ENCODE measurements around the gene ITGAV.
A peak's percentile ranks its signal among the peaks of the same experiment; 100 is the strongest.
"Not testable (repeated sequence)": the region's sequence is repeated elsewhere in the genome, so short reads cannot be mapped to it uniquely, and the experiment has no call there.

ITGAV gene

GRCh38 chr2:186589612-186590349, at the start of gene ITGAV:
Gene ITGAV (plus strand): TSS chr2:186590056. CDS start chr2:186590339, 283 bp downstream.
- peak; percentile 59 to 62 for DNase-seq (ENCODE audit: low read depth in 2 of 2)

DNA sequence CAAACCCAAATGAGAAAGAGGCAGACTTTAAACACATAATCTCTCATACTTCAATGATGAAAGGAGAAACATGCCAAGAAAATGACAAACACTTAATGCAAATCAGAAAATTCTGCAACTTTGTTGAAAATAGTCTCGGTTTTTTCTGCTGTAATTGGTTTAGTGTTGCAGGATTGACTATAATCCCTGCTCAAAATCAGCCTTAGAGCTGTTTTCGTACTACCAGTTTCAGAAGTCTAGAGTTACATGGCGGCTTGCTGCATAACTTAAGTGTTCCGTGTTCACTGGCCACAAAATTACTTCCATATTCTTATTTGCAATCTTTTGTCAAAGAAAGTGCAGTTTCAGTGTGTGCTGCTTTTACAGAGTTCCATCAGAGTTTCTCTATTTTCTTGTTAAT, 48.9 kb upstream of the ITGAV start:
- no peak for DNase-seq (ENCODE audit: low read depth in 2 of 2)

GRCh38 chr2:186542002-186542401, 47.9 kb upstream of the ITGAV start:
- DNase-seq (ENCODE audit: low read depth in 2 of 2), result no peak

- no peak for DNase-seq (ENCODE audit: low read depth in 2 of 2)
Observed at GRCh38 chr2:186543561-186544131, 46.2 kb upstream of the ITGAV start.

DNA sequence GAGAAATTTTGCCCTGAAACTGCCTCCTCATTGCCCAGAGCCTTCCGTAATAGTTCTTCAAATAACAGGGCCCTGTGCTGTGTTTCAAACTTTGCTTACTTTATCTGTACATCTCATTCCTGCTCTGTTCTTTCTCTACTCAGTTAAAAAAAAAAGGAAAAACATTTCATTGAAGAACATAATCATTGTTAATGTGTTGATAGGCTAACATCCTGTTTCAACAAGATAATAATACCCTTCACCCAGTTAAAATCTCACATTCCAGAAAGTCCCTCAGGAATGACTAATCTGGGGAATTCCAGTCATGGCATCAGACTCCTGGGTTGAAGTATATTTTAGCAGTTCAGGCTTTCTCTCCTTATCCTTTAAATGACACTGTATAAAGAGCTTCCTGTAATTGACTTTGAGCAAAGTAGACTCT, 45.6 kb upstream of the ITGAV start:
- DNase-seq (ENCODE audit: low read depth in 2 of 2), result no peak

DNA sequence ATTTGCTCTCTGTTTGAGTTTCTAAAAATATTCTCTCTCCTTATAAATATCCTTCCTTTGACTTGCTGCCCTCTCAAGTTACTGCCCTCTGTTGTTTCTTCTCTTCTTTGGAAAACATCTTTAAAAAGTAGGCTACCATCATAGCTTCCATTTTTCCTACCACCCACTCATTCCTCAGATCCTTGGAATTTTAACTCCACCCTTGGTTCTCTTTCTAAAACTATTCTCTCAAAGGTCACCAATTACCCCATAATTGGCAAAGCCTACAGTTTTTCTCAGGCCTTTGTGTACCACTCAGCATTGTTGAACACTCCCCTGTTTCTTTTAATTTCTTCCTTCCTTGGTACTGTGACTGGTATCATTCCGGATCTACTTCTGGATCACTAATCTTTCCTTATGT, 43.0 kb upstream of the ITGAV start:
- DNase-seq (ENCODE audit: low read depth in 2 of 2), result no peak

DNA sequence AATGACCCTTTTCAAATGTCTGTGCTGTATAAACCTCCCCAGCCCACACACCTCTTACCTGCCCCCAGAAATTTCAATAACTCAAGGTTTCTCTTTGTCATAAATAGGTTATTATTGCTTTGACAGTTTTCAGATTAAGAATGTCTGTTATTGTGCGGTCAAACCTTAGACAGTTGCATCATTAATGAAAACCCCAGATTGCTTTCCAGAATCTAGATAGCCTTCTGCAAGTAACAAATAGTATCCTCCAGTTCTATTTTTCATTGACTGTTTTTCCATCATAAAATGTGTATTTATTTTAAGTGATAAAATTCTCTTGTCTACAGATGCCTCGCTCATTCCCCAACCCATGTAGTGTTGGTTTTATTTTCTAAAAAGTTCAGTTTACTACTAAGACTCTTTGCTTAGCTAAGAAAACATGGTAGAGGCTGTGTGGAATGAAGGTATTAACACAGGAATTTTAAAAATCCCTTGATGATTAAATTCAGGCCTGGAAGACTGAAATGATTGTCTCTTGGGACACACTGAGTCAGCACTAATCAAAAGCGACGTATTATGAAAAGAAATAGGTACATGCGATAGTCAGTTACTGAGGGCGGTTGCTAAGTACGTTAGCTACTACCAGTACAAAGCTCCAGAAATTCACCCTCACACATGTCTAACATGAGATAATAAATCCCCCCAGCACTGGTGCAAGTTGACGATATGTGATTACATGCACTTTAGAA, 38.4 kb upstream of the ITGAV start:
- no peak for DNase-seq (ENCODE audit: low read depth in 2 of 2)

DNA sequence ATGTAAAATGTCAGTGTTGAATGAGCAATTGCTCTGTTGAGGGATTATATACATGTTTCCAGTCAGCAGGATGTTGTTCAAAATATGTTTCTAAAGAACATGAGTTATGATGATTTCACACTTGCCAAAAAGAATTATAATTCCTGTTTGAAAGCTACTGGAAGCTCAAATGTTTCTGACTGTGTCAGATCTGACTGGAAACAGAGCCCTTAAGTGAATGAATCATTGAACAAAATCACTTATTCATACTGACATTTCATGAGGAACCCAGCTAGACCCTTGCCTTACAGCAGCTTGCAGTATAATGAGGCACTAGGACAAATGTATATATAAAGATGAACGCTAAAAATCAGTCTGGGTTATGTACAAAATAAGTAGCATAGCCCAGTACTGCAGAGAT, 35.4 kb upstream of the ITGAV start:
- DNase-seq (ENCODE audit: low read depth in 2 of 2), result no peak

DNA sequence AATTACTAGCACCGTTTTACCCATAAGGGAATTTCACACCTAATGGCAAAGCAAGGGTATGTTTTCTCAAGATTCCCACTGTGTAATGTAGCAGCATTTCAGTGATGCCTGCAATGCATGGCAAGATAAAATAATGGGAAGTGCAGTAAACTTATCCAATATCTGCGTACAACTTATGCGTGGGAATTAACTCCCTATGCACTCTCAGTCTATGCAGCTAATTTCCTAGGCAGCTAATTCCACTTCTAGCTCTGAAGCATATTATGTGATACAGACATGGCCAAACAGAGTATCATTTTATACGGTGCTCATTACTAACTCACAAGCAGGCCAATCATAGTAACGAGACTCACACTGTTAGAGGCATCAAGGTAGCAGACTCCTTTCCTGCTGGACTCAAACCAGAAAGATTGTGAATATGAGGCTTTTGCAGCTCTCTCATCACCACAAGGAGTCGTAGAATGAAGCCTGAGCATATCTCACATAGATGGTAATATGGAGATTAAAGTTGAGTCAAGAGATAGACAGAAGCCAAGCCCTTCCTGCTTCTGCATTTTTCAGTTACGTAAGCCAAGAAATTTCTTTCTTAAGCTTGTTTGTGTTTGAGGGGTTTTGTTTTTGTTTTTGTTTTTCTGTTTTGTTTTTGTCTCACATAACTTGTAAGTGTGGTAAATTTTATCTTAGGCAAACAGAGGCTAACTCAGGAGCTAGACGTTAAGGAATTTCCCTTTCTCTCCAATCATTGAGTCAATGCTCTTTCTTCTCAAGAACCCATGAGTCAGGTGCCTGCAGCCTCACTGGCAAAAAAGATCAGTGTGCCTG, 34.8 kb upstream of the ITGAV start:
- DNase-seq (ENCODE audit: low read depth in 2 of 2), result no peak

GRCh38 chr2:186558512-186559276, 31.2 kb upstream of the ITGAV start:
- DNase-seq (ENCODE audit: low read depth in 2 of 2), result no peak

GRCh38 chr2:186559370-186559769, 30.5 kb upstream of the ITGAV start:
- DNase-seq (ENCODE audit: low read depth in 2 of 2), result no peak

GRCh38 chr2:186559848-186560247, 30.0 kb upstream of the ITGAV start:
- DNase-seq (ENCODE audit: low read depth in 2 of 2), result no peak

- DNase-seq (ENCODE audit: low read depth in 2 of 2), result no peak
Observed at GRCh38 chr2:186560254-186560653, 29.6 kb upstream of the ITGAV start.

DNA sequence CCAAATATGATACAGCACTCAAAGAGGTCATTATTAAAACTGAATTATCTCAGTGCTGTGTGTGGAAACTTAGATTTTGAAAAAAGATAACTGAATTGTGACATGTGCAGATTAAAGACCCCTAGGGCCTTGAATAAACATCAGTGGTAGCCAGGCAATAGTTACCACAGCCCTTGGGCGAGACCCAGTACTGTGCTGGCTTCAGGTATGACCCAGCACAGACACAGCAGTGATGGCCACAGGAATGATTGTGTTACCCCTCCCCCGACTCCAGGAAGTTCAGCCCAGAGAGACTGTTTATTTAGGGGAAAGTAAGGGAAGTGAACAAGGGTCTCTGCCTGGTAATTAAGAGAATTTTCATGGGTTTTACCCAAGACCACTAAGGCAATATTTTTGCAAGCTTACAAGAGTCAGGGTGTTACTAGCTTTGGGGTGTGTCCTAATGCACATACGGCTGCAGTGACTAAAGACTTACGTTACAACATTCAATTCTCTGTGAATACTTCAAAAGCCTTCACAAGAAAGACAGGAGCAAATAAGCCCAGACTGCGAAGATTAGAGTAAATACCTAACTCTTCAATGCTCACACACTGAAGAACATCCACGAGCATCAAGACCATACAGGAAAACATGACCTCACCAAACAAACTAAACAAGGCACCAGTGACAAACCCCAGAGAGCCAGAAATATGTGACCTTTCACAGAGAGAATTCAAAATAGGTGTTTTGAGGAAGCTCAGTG, 28.2 kb upstream of the ITGAV start:
- no peak for DNase-seq (ENCODE audit: low read depth in 2 of 2)

DNA sequence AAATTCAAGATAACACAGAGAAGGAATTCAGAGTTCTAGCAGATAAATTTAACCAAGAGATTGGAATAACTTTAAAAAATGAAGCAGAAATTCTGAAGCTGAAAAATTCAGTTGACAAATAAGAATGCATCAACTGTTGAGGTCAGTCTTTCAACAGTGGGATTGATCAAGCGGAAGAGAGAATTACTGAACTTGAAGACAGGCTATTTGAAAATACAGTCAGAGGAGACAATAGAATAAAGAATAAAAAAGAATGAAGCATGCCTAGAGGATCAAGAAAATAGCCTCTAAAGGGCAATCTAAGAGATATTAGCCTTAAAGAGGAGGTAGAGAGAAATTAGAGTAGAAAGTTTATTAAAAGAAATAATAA, 27.7 kb upstream of the ITGAV start:
- no peak for DNase-seq (ENCODE audit: low read depth in 2 of 2)

DNA sequence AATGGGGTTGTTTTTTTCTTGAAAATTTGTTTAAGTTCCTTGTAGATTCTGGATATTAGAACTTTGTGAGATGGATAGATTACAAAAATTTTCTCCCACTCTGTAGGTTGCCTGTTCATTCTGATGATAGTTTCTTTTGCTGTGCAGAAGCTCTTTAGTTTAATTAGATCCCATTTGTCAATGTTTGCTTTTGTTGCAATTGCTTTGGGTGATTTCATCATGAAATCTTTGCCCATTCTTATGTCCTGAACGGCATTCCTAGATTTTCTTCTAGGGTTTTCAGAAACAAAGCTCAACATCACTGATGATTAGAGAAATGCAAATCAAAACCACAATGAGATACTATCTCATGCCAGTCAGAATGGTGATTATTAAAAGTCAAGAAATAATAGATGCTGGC, 21.3 kb upstream of the ITGAV start:
- not testable (repeated sequence) for DNase-seq (ENCODE audit: low read depth in 2 of 2)

GRCh38 chr2:186569127-186569526, 20.7 kb upstream of the ITGAV start:
- not testable (repeated sequence) for DNase-seq (ENCODE audit: low read depth in 2 of 2)

GRCh38 chr2:186569897-186570296, 20.0 kb upstream of the ITGAV start:
- no peak for DNase-seq (ENCODE audit: low read depth in 2 of 2)

DNA sequence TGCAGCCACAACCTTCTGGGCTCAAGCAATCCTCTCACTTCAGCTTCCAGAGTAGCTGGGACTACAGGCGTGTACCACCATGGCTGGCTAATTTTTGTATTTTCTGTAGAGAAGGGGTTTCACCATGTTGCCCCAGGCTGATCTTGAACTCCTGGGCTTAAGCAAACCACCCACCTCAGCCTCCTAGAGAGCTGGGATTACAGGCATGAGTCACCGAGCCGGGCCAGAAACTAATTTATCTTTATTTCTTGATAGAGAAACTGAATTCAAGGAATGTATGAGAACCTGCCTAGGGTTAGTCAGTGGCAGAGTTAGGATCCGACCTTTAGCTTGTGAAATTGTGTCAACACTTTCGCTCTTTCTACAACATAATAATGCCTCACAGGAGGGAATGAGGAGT, 19.3 kb upstream of the ITGAV start:
- DNase-seq (ENCODE audit: low read depth in 2 of 2), result no peak

- DNase-seq (ENCODE audit: low read depth in 2 of 2), result no peak
Observed at GRCh38 chr2:186572705-186573104, 17.2 kb upstream of the ITGAV start.

- DNase-seq (ENCODE audit: low read depth in 2 of 2), result no peak
Observed at GRCh38 chr2:186573531-186573930, 16.3 kb upstream of the ITGAV start.
